Heart left ventricle (tissue), 13 donors: ENCODE results near the gene GCM1.

Experiments used
- CTCF ChIP-seq, 12 donors: fragments of 200-600 bp; sonication (generic) in 4 of 12; IDR thresholded peaks; one replicate each; pipeline versions ENCODE4 v1.5.0 to v1.8.0; 2018 to 2022; ENCODE audit warnings: antibody characterized with exemption in 12 of 12, mild to moderate bottlenecking in 5 of 12
- POLR2A ChIP-seq, 2 donors: fragments of 450-650 bp; IDR thresholded peaks; one replicate each; pipeline ENCODE4 v1.6.1; 2017; ENCODE audit warnings: antibody characterized with exemption in 2 of 2, mild to moderate bottlenecking in 2 of 2, moderate library complexity in 2 of 2
- donor health status: ischemic (EF 13 %, LVEDD 7.1; RV severe dilation, severe dysfunction).
- donor health status: DM: no; HTN: yes; CAD: no.
- donor health status: DM: no; HTN: no; CAD: no.
- donor health status: ischemic (EF 25% LVEDD 6.9; RV normal size, moderate dysfunction).
- donor health status: ischemic (EF 25% LVEDD 5.7; RV mildly dilated, moderate dysfunction).
- donor health status: ischemic (EF 35%, LVEDD 5.7; RV mildly dilated, moderate dysfunction).
- donor health status: nonischemic (EF 11% LVEDD 7.7; RV severe dilation, severe dysfunction).
- donor health status: DM: yes; HTN: yes; CAD: no.
- donor health status: PGD.
- donor health status: ischemic (EF 29% LVEDD 5.4; RV normal size, mild dysfunction).
- donor health status: nonischemic (EF 23%, LVEDD 6.1; RV moderate dilation, normal function).

GRCh38 chr6:53148684-53149083 lies at the start of gene GCM1:
- no peak for TF ChIP-seq CTCF (IDR thresholded peaks at IDR 0.05)
- no peak for TF ChIP-seq POLR2A (IDR thresholded peaks at IDR 0.05)
